Endothelial cell (in vitro differentiated cells): ENCODE data around the gene SERPINH1. TPM values are rescaled to one million over a fixed set of nuclear protein-coding genes. Genes with fewer than 3 reads are reported as not detected.

Experiments
- DNase-seq: peaks from one replicate; pipeline ENCODE4 v3.0.0; 2021; ENCODE audit warnings: low spot score
- H3K27ac Mint-ChIP-seq: one replicate; pipeline ENCODE4 v1.8.0; 2021; ENCODE audit warnings: mixed read lengths, inconsistent platforms; ENCODE audit not compliant: unreplicated experiment
- H3K27me3 Mint-ChIP-seq: one replicate; pipeline ENCODE4 v1.8.0; 2021; ENCODE audit warnings: mild to moderate bottlenecking, moderate library complexity, mixed read lengths, inconsistent platforms; ENCODE audit not compliant: unreplicated experiment
- H3K36me3 Mint-ChIP-seq: one replicate; pipeline ENCODE4 v1.8.0; 2021; ENCODE audit warnings: mild to moderate bottlenecking, low read depth, mixed read lengths, inconsistent platforms; ENCODE audit not compliant: unreplicated experiment
- H3K4me1 Mint-ChIP-seq: one replicate; pipeline ENCODE4 v1.8.0; 2021; ENCODE audit warnings: mild to moderate bottlenecking, mixed read lengths, inconsistent platforms; ENCODE audit not compliant: unreplicated experiment
- H3K4me3 Mint-ChIP-seq: one replicate; pipeline ENCODE4 v1.8.0; 2021; ENCODE audit warnings: mild to moderate bottlenecking, mixed read lengths, inconsistent platforms; ENCODE audit not compliant: unreplicated experiment
- H3K9me3 Mint-ChIP-seq: one replicate; pipeline ENCODE4 v1.8.0; 2021; ENCODE audit warnings: mixed read lengths, inconsistent platforms; ENCODE audit not compliant: unreplicated experiment
- total RNA-seq: library from RNA; stranded (reverse); fragmentation: NEBNext Ultra II Directional; extraction: Animal tissue kit (Norgen Biotek cat#: 25700); gene quantifications from one replicate; pipeline ENCODE4 v1.2.1, GENCODE V29; 2021; ENCODE audit not compliant: unreplicated experiment
- TF ChIP-seq, protein P1 (sequence below): fragments of 200-600 bp; sonication (generic); IDR thresholded peaks from one replicate; pipeline ENCODE4 v1.5.0; 2021; ENCODE audit warnings: antibody characterized with exemption; ENCODE audit not compliant: unreplicated experiment

Gene SERPINH1
- total RNA-seq, 1 donor from 2014 or later: 449 TPM

DNA sequence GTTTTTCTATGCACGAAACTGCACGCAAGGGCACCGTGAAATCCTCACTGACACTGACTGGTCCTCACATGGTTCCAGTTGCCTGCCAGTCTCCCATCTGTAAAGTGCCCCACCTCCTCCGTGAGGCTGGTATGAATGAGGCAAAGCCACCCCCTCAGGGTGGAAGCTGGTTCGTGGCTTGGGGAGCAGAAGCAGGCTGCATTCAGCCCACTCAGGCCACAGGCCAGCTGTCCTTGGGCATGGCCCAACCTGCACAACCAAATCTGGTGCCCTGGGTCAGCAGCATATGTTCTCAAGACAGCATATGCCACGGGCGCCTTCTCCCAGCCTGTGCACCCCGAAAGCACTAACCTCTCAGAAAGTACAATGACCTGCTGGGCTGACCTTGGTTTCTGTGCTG, 29.3 kb downstream of the SERPINH1 start:
- Mint-ChIP-seq H3K4me1 (peaks cover 29% of the 10 kb centered on the region), H3K4me3 (no peak overlapping the region), H3K27ac (no peak overlapping the region), H3K36me3 (no peaks in the 10 kb centered on the region), H3K27me3 (peaks cover 4% of the 10 kb centered on the region), H3K9me3 (no peaks in the 10 kb centered on the region)
- no peak for DNase-seq
- TF ChIP-seq, protein P1, sequence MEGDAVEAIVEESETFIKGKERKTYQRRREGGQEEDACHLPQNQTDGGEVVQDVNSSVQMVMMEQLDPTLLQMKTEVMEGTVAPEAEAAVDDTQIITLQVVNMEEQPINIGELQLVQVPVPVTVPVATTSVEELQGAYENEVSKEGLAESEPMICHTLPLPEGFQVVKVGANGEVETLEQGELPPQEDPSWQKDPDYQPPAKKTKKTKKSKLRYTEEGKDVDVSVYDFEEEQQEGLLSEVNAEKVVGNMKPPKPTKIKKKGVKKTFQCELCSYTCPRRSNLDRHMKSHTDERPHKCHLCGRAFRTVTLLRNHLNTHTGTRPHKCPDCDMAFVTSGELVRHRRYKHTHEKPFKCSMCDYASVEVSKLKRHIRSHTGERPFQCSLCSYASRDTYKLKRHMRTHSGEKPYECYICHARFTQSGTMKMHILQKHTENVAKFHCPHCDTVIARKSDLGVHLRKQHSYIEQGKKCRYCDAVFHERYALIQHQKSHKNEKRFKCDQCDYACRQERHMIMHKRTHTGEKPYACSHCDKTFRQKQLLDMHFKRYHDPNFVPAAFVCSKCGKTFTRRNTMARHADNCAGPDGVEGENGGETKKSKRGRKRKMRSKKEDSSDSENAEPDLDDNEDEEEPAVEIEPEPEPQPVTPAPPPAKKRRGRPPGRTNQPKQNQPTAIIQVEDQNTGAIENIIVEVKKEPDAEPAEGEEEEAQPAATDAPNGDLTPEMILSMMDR: no peak

- TF ChIP-seq, protein P1: no peak
Observed at GRCh38 chr11:75591966-75592365, 29.9 kb downstream of the SERPINH1 start.

DNA sequence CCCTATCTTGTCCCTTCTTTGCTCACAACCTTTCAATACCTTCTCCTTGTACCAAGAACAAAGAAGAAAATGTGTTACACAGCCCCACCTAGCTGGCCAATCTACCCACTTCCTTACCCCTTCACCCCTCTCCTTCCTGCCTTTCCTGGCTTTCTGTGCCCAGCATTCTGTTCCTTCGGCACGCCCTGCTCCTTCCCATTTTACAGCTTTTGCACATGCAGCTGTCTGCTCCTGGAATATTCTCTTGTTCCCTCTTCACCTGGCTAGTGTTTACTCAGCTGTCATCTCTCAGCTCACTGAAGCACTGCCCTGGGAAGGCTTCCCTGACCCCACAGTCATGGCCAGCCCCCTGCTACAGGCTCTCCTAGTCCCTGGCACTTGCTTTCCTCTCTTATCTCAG, 30.7 kb downstream of the SERPINH1 start:
- Mint-ChIP-seq H3K36me3 (no peaks in the 10 kb centered on the region), H3K4me3 (no peak overlapping the region), H3K27me3 (peaks cover 3% of the 10 kb centered on the region), H3K4me1 (peaks cover 29% of the 10 kb centered on the region), H3K9me3 (no peaks in the 10 kb centered on the region), H3K27ac (no peak overlapping the region)
- no peak for DNase-seq
- TF ChIP-seq, protein P1: no peak

More at GRCh38 chr11:75591966-75592365, 29.9 kb downstream of the SERPINH1 start:
- Mint-ChIP-seq H3K27me3 (peaks cover 4% of the 10 kb centered on the region), H3K4me3 (no peak overlapping the region), H3K4me1 (peaks cover 29% of the 10 kb centered on the region), H3K9me3 (no peaks in the 10 kb centered on the region), H3K36me3 (no peaks in the 10 kb centered on the region), H3K27ac (no peak overlapping the region)
- no peak for DNase-seq

DNA sequence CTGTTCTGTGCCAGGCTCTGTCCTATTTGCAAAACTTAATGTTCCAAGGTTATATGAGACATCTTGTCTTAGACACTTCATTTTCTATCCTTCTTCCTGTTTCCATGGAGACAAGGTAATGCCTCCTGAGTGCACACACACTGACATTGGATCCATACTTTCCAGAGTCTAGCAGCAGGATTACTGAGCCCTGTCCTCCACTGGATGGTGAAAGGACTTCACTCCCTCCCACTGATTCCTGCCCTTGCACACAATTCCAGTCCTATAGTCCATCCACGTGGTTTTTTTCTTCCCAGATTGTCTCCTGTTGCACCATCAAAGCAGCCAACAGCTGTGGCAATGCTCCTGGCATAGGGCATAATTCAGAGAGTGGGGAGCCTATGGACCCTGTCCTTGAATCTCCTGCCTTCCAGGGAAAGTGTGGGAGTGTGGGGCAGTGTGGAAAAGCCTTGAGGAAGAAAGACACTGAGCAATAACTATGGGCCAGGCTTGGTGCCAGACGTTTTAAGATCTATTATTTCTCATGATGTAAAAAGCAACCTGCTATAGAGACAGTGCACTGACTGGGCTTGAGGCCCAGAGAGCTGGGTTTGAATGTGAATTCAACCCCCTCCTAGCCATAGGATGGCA, 31.3 kb downstream of the SERPINH1 start:
- TF ChIP-seq, protein P1: no peak

DNA sequence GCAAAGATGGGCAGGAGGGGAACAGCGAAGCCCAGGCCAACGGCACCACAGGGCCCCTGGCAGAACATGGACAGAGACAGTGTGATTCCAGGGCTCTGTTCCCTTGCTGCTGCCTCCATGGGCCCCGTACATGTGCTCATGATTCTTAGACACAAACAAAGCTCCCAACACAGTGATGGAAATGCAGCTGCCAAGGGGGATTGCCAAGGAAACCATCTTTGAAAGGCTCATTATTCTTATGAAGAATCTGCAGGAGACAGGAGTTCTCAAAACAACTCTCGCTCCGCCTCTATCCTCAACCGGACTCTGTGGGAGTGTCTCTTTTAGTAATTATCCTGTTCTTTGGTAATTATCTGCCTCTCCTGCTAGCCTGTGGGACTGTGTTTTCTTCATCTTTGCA, 32.2 kb downstream of the SERPINH1 start:
- no peaks in the 10 kb centered on the region for H3K9me3 Mint-ChIP-seq
- TF ChIP-seq, protein P1: no peak
- no peak overlapping the region for H3K27ac Mint-ChIP-seq
- H3K27me3 Mint-ChIP-seq: peaks cover 3% of the 10 kb centered on the region
- DNase-seq: no peak
- H3K36me3 Mint-ChIP-seq: no peaks in the 10 kb centered on the region
- H3K4me1 Mint-ChIP-seq: peaks cover 29% of the 10 kb centered on the region
- no peak overlapping the region for H3K4me3 Mint-ChIP-seq

More for the DNA sequence above, 31.3 kb downstream of the SERPINH1 start:
- Mint-ChIP-seq H3K27ac (no peak overlapping the region), H3K4me1 (peaks cover 29% of the 10 kb centered on the region), H3K9me3 (no peaks in the 10 kb centered on the region), H3K36me3 (no peaks in the 10 kb centered on the region), H3K4me3 (no peak overlapping the region), H3K27me3 (peaks cover 3% of the 10 kb centered on the region)
- DNase-seq: no peak
